Heart right ventricle (tissue), 16 donors: ENCODE measurements around the gene CCDC102A. TPM values are rescaled to one million over a fixed set of nuclear protein-coding genes. Genes with fewer than 3 reads are reported as not detected.
"Not testable (repeated sequence)": the region's sequence is repeated elsewhere in the genome, so short reads cannot be mapped to it uniquely, and the experiment has no call there.

Experiments used
- ATAC-seq, 8 donors: fragments of 200-7000 bp; cut with Tn5 transposase; one replicate each; pipeline ENCODE4 v1.9.1; 2020; ENCODE audit warnings: mild to moderate bottlenecking in 8 of 8, moderate library complexity in 8 of 8, moderate number of reproducible peaks in 1 of 8
- DNase-seq, 2 donors: peaks; one replicate each; pipeline ENCODE4 v3.0.0-alpha.2; 2020
- H3K27ac ChIP-seq, 10 donors: fragments of 200-600 bp; sonication (generic) in 2 of 10; one replicate each; pipeline versions ENCODE4 v1.5.0 to v1.8.0; 2020 to 2022; ENCODE audit warnings: mild to moderate bottlenecking in 3 of 10
- H3K27me3 ChIP-seq, 7 donors: fragments of 200-600 bp; one replicate each; pipeline ENCODE4 v1.8.0; 2021 to 2022; ENCODE audit warnings: mild to moderate bottlenecking in 2 of 7
- H3K36me3 ChIP-seq, 9 donors: fragments of 200-600 bp; sonication (generic) in 1 of 9; one replicate each; pipeline versions ENCODE4 v1.5.0 to v1.8.0; 2020 to 2022; ENCODE audit warnings: mild to moderate bottlenecking in 2 of 9
- H3K4me1 ChIP-seq, 9 donors: fragments of 200-600 bp; sonication (generic) in 1 of 9; one replicate each; pipeline versions ENCODE4 v1.5.0 to v1.8.0; 2020 to 2022; ENCODE audit warnings: mild to moderate bottlenecking in 4 of 9
- H3K4me3 ChIP-seq, 10 donors: fragments of 200-600 bp; sonication (generic) in 2 of 10; one replicate each; pipeline versions ENCODE4 v1.5.0 to v1.8.0; 2020 to 2022; ENCODE audit warnings: mild to moderate bottlenecking in 7 of 10, moderate library complexity in 2 of 10
- H3K9me3 ChIP-seq, 11 donors: fragments of 200-600 bp in 10 of 11; sonication (generic) in 2 of 11; one replicate each; pipeline versions ENCODE4 v1.5.0 to v1.8.0; 2013 to 2022; ENCODE audit warnings: mild to moderate bottlenecking in 2 of 11, control low read depth in 1 of 11, moderate library complexity in 1 of 11
- CTCF ChIP-seq, 9 donors: fragments of 200-600 bp; sonication (generic) in 2 of 9; IDR thresholded peaks; one replicate each; pipeline versions ENCODE4 v1.5.0 to v1.8.0; 2021 to 2022; ENCODE audit warnings: antibody characterized with exemption in 9 of 9, mild to moderate bottlenecking in 5 of 9, moderate library complexity in 1 of 9
- WGBS, 2 donors: extraction: QIAGEN DNeasy Blood & Tissue Kit; methylation state at CpG; one replicate each; pipeline ENCODE4 v1.1.7; 2013; ENCODE audit warnings: inconsistent platforms in 1 of 2; 5-methylcytosine and 5-hydroxymethylcytosine counted together
- intact Hi-C, 10 donors: fragments of 100-400 bp; cut with DNase I; formaldehyde crosslinking; loops; one replicate each; pipeline versions ENCODE4 v1.11.1 to v1.14.2; 2022
- polyA plus RNA-seq, 2 donors: library from polyadenylated mRNA; stranded (reverse); fragments of 200-250 nt; gene quantifications; one replicate each; pipeline ENCODE4 v1.2.3, GENCODE V29; 2013
- total RNA-seq, 10 donors: library from RNA; stranded (reverse); fragmentation: NEBNext Ultra II Directional in 3 of 10; extraction: Animal tissue kit (Norgen Biotek cat#: 25700) in 3 of 10; gene quantifications; one replicate each; pipeline versions ENCODE4 v1.2.1 to v1.2.4, GENCODE V29; 2021 to 2023
- donor health status: Arrhythmogenic right ventricular cardiomyopathy.
- donor health status: ischemic (EF 13 %, LVEDD 7.1; RV severe dilation, severe dysfunction).
- donor health status: healthy with polysubstance abuse.
- donor health status: DM: no; HTN: yes; CAD: no.
- donor health status: DM: no; HTN: no; CAD: no.
- donor health status: ischemic (EF 25% LVEDD 6.9; RV normal size, moderate dysfunction).
- donor health status: ischemic (EF 25% LVEDD 5.7; RV mildly dilated, moderate dysfunction).
- donor health status: healthy.
- donor health status: DM: yes; HTN: yes; CAD: no.
- donor health status: Ischemic cardiomyopathy.
- donor health status: ischemic (EF 35%, LVEDD 5.7; RV mildly dilated, moderate dysfunction).
- donor health status: nonischemic (EF 11% LVEDD 7.7; RV severe dilation, severe dysfunction).
- donor health status: DM: yes; HTN: yes; CAD: no.
- donor health status: PGD.
- donor health status: ischemic (EF 29% LVEDD 5.4; RV normal size, mild dysfunction).
- donor health status: nonischemic (EF 23%, LVEDD 6.1; RV moderate dilation, normal function).

The CCDC102A gene
- total and polyA plus RNA-seq, 12 donors: 3.1 to 10.2 (median 5.1) TPM

- DNase-seq (no peak), ATAC-seq (peak in 1 of 8 donors; percentile 37)
- Histone ChIP-seq H3K9me3 (no peaks in the 10 kb centered on the region), H3K27me3 (no peaks in the 10 kb centered on the region), H3K4me3 (no peak overlapping the region), H3K4me1 (peaks cover 0 to 13% (median 0%) of the 10 kb centered on the region in 9 donors), H3K36me3 (no peaks in the 10 kb centered on the region), H3K27ac (no peak overlapping the region)
- intact Hi-C loops: no loop called here
- WGBS, 2 donors: 75 to 77% methylated on average over 15 of the region's 15 CpGs
- TF ChIP-seq CTCF (IDR thresholded peaks at IDR 0.05): no peak
Observed at GRCh38 chr16:57503366-57503765, 33.0 kb downstream of the CCDC102A start.

GRCh38 chr16:57502048-57502775 is 34.2 kb downstream of the CCDC102A start:
- H3K4me3 ChIP-seq: no peak overlapping the region
- H3K27ac ChIP-seq: no peak overlapping the region
- ATAC-seq: no peak
- no peaks in the 10 kb centered on the region for H3K9me3 ChIP-seq
- DNase-seq: no peak
- intact Hi-C loops: no loop called here
- no peaks in the 10 kb centered on the region for H3K27me3 ChIP-seq
- TF ChIP-seq CTCF (IDR thresholded peaks at IDR 0.05): no peak
- H3K4me1 ChIP-seq: peaks cover 0 to 3% (median 0%) of the 10 kb centered on the region in 9 donors
- no peaks in the 10 kb centered on the region for H3K36me3 ChIP-seq
- 84% methylated on average over 12 of the region's 12 CpGs for WGBS, 2 donors

GRCh38 chr16:57501492-57501891 is 34.9 kb downstream of the CCDC102A start:
- no peak overlapping the region for H3K4me3 ChIP-seq
- H3K36me3 ChIP-seq: no peaks in the 10 kb centered on the region
- no peak for TF ChIP-seq CTCF (IDR thresholded peaks at IDR 0.05)
- no peaks in the 10 kb centered on the region for H3K27me3 ChIP-seq
- H3K4me1 ChIP-seq: no peaks in the 10 kb centered on the region
- intact Hi-C loops: no loop called here
- WGBS, 2 donors: 70 to 77% methylated on average over 7 of the region's 7 CpGs
- H3K9me3 ChIP-seq: no peaks in the 10 kb centered on the region
- ATAC-seq (no peak), DNase-seq (no peak)
- no peak overlapping the region for H3K27ac ChIP-seq

- intact Hi-C loops: no loop called here
- 44 to 54% methylated on average over 9 of the region's 9 CpGs for WGBS, 2 donors
- ATAC-seq: no peak
- no peaks in the 10 kb centered on the region for H3K36me3 ChIP-seq
- no peaks in the 10 kb centered on the region for H3K4me1 ChIP-seq
- H3K27ac ChIP-seq: no peak overlapping the region
- no peak for DNase-seq
- TF ChIP-seq CTCF (IDR thresholded peaks at IDR 0.05): no peak
- H3K4me3 ChIP-seq: no peak overlapping the region
- H3K9me3 ChIP-seq: no peaks in the 10 kb centered on the region
- H3K27me3 ChIP-seq: no peaks in the 10 kb centered on the region
Observed at GRCh38 chr16:57500578-57501111, 35.7 kb downstream of the CCDC102A start.

GRCh38 chr16:57499941-57500340 is 36.4 kb downstream of the CCDC102A start:
- 86 to 90% methylated on average over 11 of the region's 11 CpGs for WGBS, 2 donors
- DNase-seq, H3K36me3 ChIP-seq: not testable (repeated sequence)

More at GRCh38 chr16:57499941-57500340, 36.4 kb downstream of the CCDC102A start:
- H3K9me3 ChIP-seq, ATAC-seq, H3K27me3 ChIP-seq, intact Hi-C loops, H3K4me1 ChIP-seq, H3K4me3 ChIP-seq, H3K27ac ChIP-seq: not testable (repeated sequence)
